ENCODE measurements around the gene MEP1A. TPM values are rescaled to one million over a fixed set of nuclear protein-coding genes. Genes with fewer than 3 reads are reported as not detected.

The MEP1A gene
- total and polyA plus RNA-seq, 9 of the 15 experiments (the other 6 are each of a cell fraction or from before 2014, with no cell fraction given): not detected

- FAIRE-seq: no peak
- no peak for DNase-seq (ENCODE audit: extremely low read depth in 1 of 4, low spot score in 3 of 4)
- Histone ChIP-seq H3K4me3 (no peak overlapping the region), H2AFZ (ENCODE audit: low read depth, low read length) (no peak overlapping the region), H3K9me1 (ENCODE audit: control insufficient read depth, insufficient read depth, low read length) (no peaks in the 10 kb centered on the region), H3K9ac (ENCODE audit: insufficient read depth in 1 of 2, low read depth in 2 of 2, low read length in 2 of 2) (no peak overlapping the region), H3K27ac (ENCODE audit: extremely low read depth, low read depth, low read length) (no peak overlapping the region), H3K4me1 (replicated peaks in 1 of 2; ENCODE audit: control insufficient read depth in 2 of 2, insufficient read depth in 2 of 2, low read length in 2 of 2) (no peaks in the 10 kb centered on the region), H3K4me2 (ENCODE audit: insufficient read depth, low read length) (no peak overlapping the region), H3K79me2 (ENCODE audit: control insufficient read depth, insufficient read depth, low read length) (no peaks in the 10 kb centered on the region), H4K20me1 (replicated peaks; ENCODE audit: control insufficient read depth, insufficient read depth, low read length) (no peaks in the 10 kb centered on the region), H3K27me3 (ENCODE audit: control insufficient read depth in 2 of 2, insufficient read depth in 2 of 2, low read length in 2 of 2) (no peaks in the 10 kb centered on the region), H3K36me3 (ENCODE audit: control insufficient read depth, insufficient read depth, low read length) (no peaks in the 10 kb centered on the region), H3K9me3 (replicated peaks; ENCODE audit: control insufficient read depth, insufficient read depth, low read depth, low read length) (no peaks in the 10 kb centered on the region)
- in situ Hi-C loops (cut with MboI): no loop called here
- CTCF ChIA-PET (ENCODE audit: low intra/inter-chr PET ratio): no interaction called here
- no TSS peak for BruUV-seq (replicated peaks)
- no peak for ATAC-seq
- intact Hi-C loops (cut with micrococcal nuclease): no loop called here
- TF ChIP-seq NR2C2 (CRISPR knock-in tag; IDR thresholded peaks at IDR 0.05) (no peak), NR2C2 (tag; IDR thresholded peaks at IDR 0.05) (no peak), DDX20 (tag; IDR thresholded peaks at IDR 0.05; ENCODE audit: low read depth) (no peak), ZNF253 (CRISPR knock-in tag; conservative IDR thresholded peaks at IDR 0.05) (no peak), HNRNPL (IDR thresholded peaks at IDR 0.05; ENCODE audit: low read depth, low read length) (no peak), ETS1 (conservative IDR thresholded peaks at IDR 0.05; ENCODE audit: control insufficient read depth, low read depth, low read length) (no peak), IRF2 (CRISPR knock-in tag; IDR thresholded peaks at IDR 0.05) (no peak), DIDO1 (tag; IDR thresholded peaks at IDR 0.05; ENCODE audit: low read depth) (no peak), NR2F6 (CRISPR knock-in tag; IDR thresholded peaks at IDR 0.05) (no peak), FOSL1 (tag; conservative IDR thresholded peaks at IDR 0.05) (no peak), ZNF586 (CRISPR knock-in tag; conservative IDR thresholded peaks at IDR 0.05) (no peak), BACH1 (tag; IDR thresholded peaks at IDR 0.05) (no peak)
- TF ChIP-seq, protein P1, sequence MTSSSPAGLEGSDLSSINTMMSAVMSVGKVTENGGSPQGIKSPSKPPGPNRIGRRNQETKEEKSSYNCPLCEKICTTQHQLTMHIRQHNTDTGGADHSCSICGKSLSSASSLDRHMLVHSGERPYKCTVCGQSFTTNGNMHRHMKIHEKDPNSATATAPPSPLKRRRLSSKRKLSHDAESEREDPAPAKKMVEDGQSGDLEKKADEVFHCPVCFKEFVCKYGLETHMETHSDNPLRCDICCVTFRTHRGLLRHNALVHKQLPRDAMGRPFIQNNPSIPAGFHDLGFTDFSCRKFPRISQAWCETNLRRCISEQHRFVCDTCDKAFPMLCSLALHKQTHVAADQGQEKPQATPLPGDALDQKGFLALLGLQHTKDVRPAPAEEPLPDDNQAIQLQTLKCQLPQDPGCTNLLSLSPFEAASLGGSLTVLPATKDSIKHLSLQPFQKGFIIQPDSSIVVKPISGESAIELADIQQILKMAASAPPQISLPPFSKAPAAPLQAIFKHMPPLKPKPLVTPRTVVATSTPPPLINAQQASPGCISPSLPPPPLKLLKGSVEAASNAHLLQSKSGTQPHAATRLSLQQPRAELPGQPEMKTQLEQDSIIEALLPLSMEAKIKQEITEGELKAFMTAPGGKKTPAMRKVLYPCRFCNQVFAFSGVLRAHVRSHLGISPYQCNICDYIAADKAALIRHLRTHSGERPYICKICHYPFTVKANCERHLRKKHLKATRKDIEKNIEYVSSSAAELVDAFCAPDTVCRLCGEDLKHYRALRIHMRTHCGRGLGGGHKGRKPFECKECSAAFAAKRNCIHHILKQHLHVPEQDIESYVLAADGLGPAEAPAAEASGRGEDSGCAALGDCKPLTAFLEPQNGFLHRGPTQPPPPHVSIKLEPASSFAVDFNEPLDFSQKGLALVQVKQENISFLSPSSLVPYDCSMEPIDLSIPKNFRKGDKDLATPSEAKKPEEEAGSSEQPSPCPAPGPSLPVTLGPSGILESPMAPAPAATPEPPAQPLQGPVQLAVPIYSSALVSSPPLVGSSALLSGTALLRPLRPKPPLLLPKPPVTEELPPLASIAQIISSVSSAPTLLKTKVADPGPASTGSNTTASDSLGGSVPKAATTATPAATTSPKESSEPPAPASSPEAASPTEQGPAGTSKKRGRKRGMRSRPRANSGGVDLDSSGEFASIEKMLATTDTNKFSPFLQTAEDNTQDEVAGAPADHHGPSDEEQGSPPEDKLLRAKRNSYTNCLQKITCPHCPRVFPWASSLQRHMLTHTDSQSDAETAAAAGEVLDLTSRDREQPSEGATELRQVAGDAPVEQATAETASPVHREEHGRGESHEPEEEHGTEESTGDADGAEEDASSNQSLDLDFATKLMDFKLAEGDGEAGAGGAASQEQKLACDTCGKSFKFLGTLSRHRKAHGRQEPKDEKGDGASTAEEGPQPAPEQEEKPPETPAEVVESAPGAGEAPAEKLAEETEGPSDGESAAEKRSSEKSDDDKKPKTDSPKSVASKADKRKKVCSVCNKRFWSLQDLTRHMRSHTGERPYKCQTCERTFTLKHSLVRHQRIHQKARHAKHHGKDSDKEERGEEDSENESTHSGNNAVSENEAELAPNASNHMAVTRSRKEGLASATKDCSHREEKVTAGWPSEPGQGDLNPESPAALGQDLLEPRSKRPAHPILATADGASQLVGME (CRISPR knock-in tag; IDR thresholded peaks at IDR 0.05): no peak
- POLR2A ChIA-PET: no interaction called here
- 0% methylated on average over 1 of the region's 1 CpG for WGBS (ENCODE audit: insufficient coverage, low coverage, missing lambda C conversion rate)
These were observed 15.6 kb downstream of the MEP1A start for GRCh38 chr6:46808806-46809205.

Data from K562 (cell line).